T-helper 17 cell (primary cell): Measurements from ENCODE around the gene ELOVL5. TPM values are rescaled to one million over a fixed set of nuclear protein-coding genes. Genes with fewer than 3 reads are reported as not detected.
"Not testable (repeated sequence)": the region's sequence is repeated elsewhere in the genome, so short reads cannot be mapped to it uniquely, and the experiment has no call there.

Source experiments
- ATAC-seq: fragments of 150-1000 bp; cut with Tn5 transposase; 2 replicates; pipeline ENCODE4 v1.10.0; 2021; ENCODE audit warnings: mild to moderate bottlenecking, moderate library complexity
- DNase-seq, 3 donors: peaks; one replicate each; pipeline versions ENCODE4 v3.0.0 to v3.0.0-alpha.2; 2020 to 2021
- H3K9me3 ChIP-seq: one replicate; pipeline ENCODE4 v1.7.0; 2013; ENCODE audit warnings: low read length, mild to moderate bottlenecking; ENCODE audit not compliant: control insufficient read depth, poor library complexity, severe bottlenecking
- H3K27ac Mint-ChIP-seq: one replicate; pipeline ENCODE4 v1.8.0; 2022; ENCODE audit warnings: mild to moderate bottlenecking, moderate library complexity, mixed read lengths
- H3K27me3 Mint-ChIP-seq: one replicate; pipeline ENCODE4 v1.8.0; 2022; ENCODE audit warnings: mixed read lengths
- H3K36me3 Mint-ChIP-seq: one replicate; pipeline ENCODE4 v1.8.0; 2022; ENCODE audit warnings: low read depth, mixed read lengths
- H3K4me1 Mint-ChIP-seq: one replicate; pipeline ENCODE4 v1.8.0; 2022; ENCODE audit warnings: mild to moderate bottlenecking, mixed read lengths
- H3K4me3 Mint-ChIP-seq: one replicate; pipeline ENCODE4 v1.8.0; 2022; ENCODE audit warnings: mild to moderate bottlenecking, moderate library complexity, mixed read lengths
- total RNA-seq, 4 donors: library from RNA in 2 of 4; stranded (reverse) in 2 of 4; gene quantifications; one replicate each; pipeline ENCODE4 v1.2.3 and lab custom pipeline; 2022 to 2026

ELOVL5 gene
- total RNA-seq (100 to 1,000 TPM; 121 to 147 TPM), total RNA-seq (lab: John Stamatoyannopoulos, UW) (136 to 156 reads per million in 2 donors)

- Mint-ChIP-seq H3K27ac (peak within 1 kb of the TSS; percentile 96), H3K27me3 (no peaks in the 10 kb centered on the region), H3K4me3 (peak within 1 kb of the TSS; percentile 95), H3K4me1 (peaks cover 45% of the 10 kb centered on the region), H3K36me3 (peaks cover 3% of the 10 kb centered on the region)
- ATAC-seq (peak; percentile 82), DNase-seq (peak; percentile 90 to 94 (median 93))
- no peaks in the 10 kb centered on the region for H3K9me3 ChIP-seq
These were observed at the start of gene ELOVL5 for GRCh38 chr6:53348371-53349208. Gene ELOVL5, minus strand, starts transcription at chr6:53348950. Its CDS starts 53,251 bp downstream, at chr6:53295699.

- no peaks in the 10 kb centered on the region for H3K27me3 Mint-ChIP-seq
- peaks cover 2% of the 10 kb centered on the region for H3K4me1 Mint-ChIP-seq
- no peaks in the 10 kb centered on the region for H3K9me3 ChIP-seq
- H3K27ac Mint-ChIP-seq = no peak overlapping the region
- no peaks in the 10 kb centered on the region for H3K36me3 Mint-ChIP-seq
- ATAC-seq (no peak), DNase-seq (no peak)
- H3K4me3 Mint-ChIP-seq = no peak overlapping the region
These were observed 48.5 kb upstream of the ELOVL5 start for GRCh38 chr6:53397283-53397682.

- ATAC-seq (no peak), DNase-seq (no peak)
- no peak overlapping the region for H3K4me3 Mint-ChIP-seq
- H3K36me3 Mint-ChIP-seq = no peaks in the 10 kb centered on the region
- H3K27ac Mint-ChIP-seq = no peak overlapping the region
- no peaks in the 10 kb centered on the region for H3K27me3 Mint-ChIP-seq
- H3K4me1 Mint-ChIP-seq = peaks cover 2% of the 10 kb centered on the region
- H3K9me3 ChIP-seq = no peaks in the 10 kb centered on the region
These were observed 47.2 kb upstream of the ELOVL5 start for GRCh38 chr6:53395986-53396385.

GRCh38 chr6:53394704-53395103, 46.0 kb upstream of the ELOVL5 start:
- Mint-ChIP-seq H3K4me3 (no peak overlapping the region), H3K4me1 (peaks cover 2% of the 10 kb centered on the region), H3K27me3 (no peaks in the 10 kb centered on the region), H3K27ac (no peak overlapping the region), H3K36me3 (no peaks in the 10 kb centered on the region)
- no peaks in the 10 kb centered on the region for H3K9me3 ChIP-seq
- ATAC-seq = no peak
- DNase-seq = no peak

GRCh38 chr6:53391170-53391569, 42.4 kb upstream of the ELOVL5 start:
- H3K9me3 ChIP-seq = no peaks in the 10 kb centered on the region
- DNase-seq = no peak
- no peak overlapping the region for H3K27ac Mint-ChIP-seq
- H3K4me3 Mint-ChIP-seq = no peak overlapping the region
- H3K27me3 Mint-ChIP-seq = no peaks in the 10 kb centered on the region
- ATAC-seq = no peak
- peaks cover 2% of the 10 kb centered on the region for H3K4me1 Mint-ChIP-seq
- H3K36me3 Mint-ChIP-seq = no peaks in the 10 kb centered on the region

GRCh38 chr6:53390010-53390409, 41.3 kb upstream of the ELOVL5 start:
- DNase-seq (no peak), ATAC-seq (no peak)
- H3K9me3 ChIP-seq = no peaks in the 10 kb centered on the region
- no peak overlapping the region for H3K4me3 Mint-ChIP-seq
- H3K4me1 Mint-ChIP-seq = peaks cover 2% of the 10 kb centered on the region
- H3K36me3 Mint-ChIP-seq = no peaks in the 10 kb centered on the region
- H3K27ac Mint-ChIP-seq = no peak overlapping the region
- H3K27me3 Mint-ChIP-seq = no peaks in the 10 kb centered on the region

- H3K36me3 Mint-ChIP-seq, H3K4me1 Mint-ChIP-seq, ATAC-seq, H3K4me3 Mint-ChIP-seq, H3K27ac Mint-ChIP-seq, H3K9me3 ChIP-seq, DNase-seq, H3K27me3 Mint-ChIP-seq: not testable (repeated sequence)
These were observed 39.9 kb upstream of the ELOVL5 start for GRCh38 chr6:53388615-53389014.

- H3K9me3 ChIP-seq = no peaks in the 10 kb centered on the region
- Mint-ChIP-seq H3K4me3 (no peak overlapping the region), H3K27me3 (peaks cover 6% of the 10 kb centered on the region), H3K4me1 (no peaks in the 10 kb centered on the region), H3K27ac (no peak overlapping the region), H3K36me3 (no peaks in the 10 kb centered on the region)
- DNase-seq (no peak), ATAC-seq (no peak)
These were observed 33.7 kb upstream of the ELOVL5 start for GRCh38 chr6:53382421-53382820.

- Mint-ChIP-seq H3K4me1 (no peaks in the 10 kb centered on the region), H3K4me3 (no peak overlapping the region), H3K27ac (no peak overlapping the region), H3K36me3 (no peaks in the 10 kb centered on the region), H3K27me3 (peaks cover 6% of the 10 kb centered on the region)
- H3K9me3 ChIP-seq = no peaks in the 10 kb centered on the region
- ATAC-seq = no peak
- no peak for DNase-seq
These were observed 29.5 kb upstream of the ELOVL5 start for GRCh38 chr6:53378208-53378607.

- no peak overlapping the region for H3K27ac Mint-ChIP-seq
- ATAC-seq (no peak), DNase-seq (no peak)
- H3K9me3 ChIP-seq = no peaks in the 10 kb centered on the region
- no peaks in the 10 kb centered on the region for H3K4me1 Mint-ChIP-seq
- H3K4me3 Mint-ChIP-seq = no peak overlapping the region
- H3K36me3 Mint-ChIP-seq = no peaks in the 10 kb centered on the region
- H3K27me3 Mint-ChIP-seq = peaks cover 6% of the 10 kb centered on the region
These were observed 29.0 kb upstream of the ELOVL5 start for GRCh38 chr6:53377793-53378192.

- ATAC-seq (no peak), DNase-seq (no peak)
- Mint-ChIP-seq H3K4me1 (no peaks in the 10 kb centered on the region), H3K27ac (no peak overlapping the region), H3K27me3 (peaks cover 6% of the 10 kb centered on the region), H3K4me3 (no peak overlapping the region), H3K36me3 (no peaks in the 10 kb centered on the region)
- H3K9me3 ChIP-seq = no peaks in the 10 kb centered on the region
These were observed 28.5 kb upstream of the ELOVL5 start for GRCh38 chr6:53377289-53377688.

- peaks cover 4% of the 10 kb centered on the region for H3K27me3 Mint-ChIP-seq
- H3K4me3 Mint-ChIP-seq = no peak overlapping the region
These were observed 28.0 kb upstream of the ELOVL5 start for GRCh38 chr6:53376661-53377226.

GRCh38 chr6:53375847-53376246, 27.1 kb upstream of the ELOVL5 start:
- no peaks in the 10 kb centered on the region for H3K36me3 Mint-ChIP-seq
- H3K27me3 Mint-ChIP-seq = no peaks in the 10 kb centered on the region
- no peak overlapping the region for H3K27ac Mint-ChIP-seq
- H3K9me3 ChIP-seq = no peaks in the 10 kb centered on the region
- no peak overlapping the region for H3K4me3 Mint-ChIP-seq
- no peaks in the 10 kb centered on the region for H3K4me1 Mint-ChIP-seq
- ATAC-seq (no peak), DNase-seq (no peak)

More at GRCh38 chr6:53376661-53377226, 28.0 kb upstream of the ELOVL5 start:
- Mint-ChIP-seq H3K27ac (no peak overlapping the region), H3K4me1 (no peaks in the 10 kb centered on the region), H3K36me3 (no peaks in the 10 kb centered on the region)
- ATAC-seq (no peak), DNase-seq (no peak)
- no peaks in the 10 kb centered on the region for H3K9me3 ChIP-seq

GRCh38 chr6:53373638-53374037, 24.9 kb upstream of the ELOVL5 start:
- no peak overlapping the region for H3K4me3 Mint-ChIP-seq
- no peaks in the 10 kb centered on the region for H3K36me3 Mint-ChIP-seq
- no peaks in the 10 kb centered on the region for H3K27me3 Mint-ChIP-seq
- DNase-seq = no peak
- no peak overlapping the region for H3K27ac Mint-ChIP-seq
- H3K4me1 Mint-ChIP-seq = peaks cover 14% of the 10 kb centered on the region
- H3K9me3 ChIP-seq = no peaks in the 10 kb centered on the region
- ATAC-seq = no peak
